ENCODE data around the gene MYL3.

Gene MYL3

GRCh38 chr3:46899151-46900006 is 36.1 kb upstream of the MYL3 start:
- no peak for DNase-seq

- DNase-seq: no peak
Observed at GRCh38 chr3:46898321-46899150, 35.3 kb upstream of the MYL3 start.

GRCh38 chr3:46897829-46898320 is 34.6 kb upstream of the MYL3 start:
- no peak for DNase-seq

DNA sequence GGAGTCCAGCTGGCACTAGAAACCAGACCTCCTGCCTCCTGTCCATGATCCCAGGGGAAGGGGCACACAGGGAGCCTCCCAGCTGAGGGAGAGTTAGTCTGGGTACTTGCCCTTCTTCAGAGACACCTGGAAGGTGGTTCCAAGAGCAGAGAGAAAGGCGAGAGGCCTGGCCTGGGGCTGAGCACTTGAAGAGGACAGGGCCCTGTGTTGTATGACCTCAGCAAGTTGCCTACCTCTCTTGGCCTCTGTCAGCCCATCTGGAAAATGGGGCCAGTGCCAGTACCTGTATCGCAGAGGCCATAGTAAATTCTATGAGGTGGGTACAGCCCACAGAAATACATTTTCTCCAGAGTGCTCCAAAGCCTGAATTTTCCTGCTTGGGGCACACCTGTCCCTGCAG is 33.8 kb upstream of the MYL3 start:
- no peak for DNase-seq

DNA sequence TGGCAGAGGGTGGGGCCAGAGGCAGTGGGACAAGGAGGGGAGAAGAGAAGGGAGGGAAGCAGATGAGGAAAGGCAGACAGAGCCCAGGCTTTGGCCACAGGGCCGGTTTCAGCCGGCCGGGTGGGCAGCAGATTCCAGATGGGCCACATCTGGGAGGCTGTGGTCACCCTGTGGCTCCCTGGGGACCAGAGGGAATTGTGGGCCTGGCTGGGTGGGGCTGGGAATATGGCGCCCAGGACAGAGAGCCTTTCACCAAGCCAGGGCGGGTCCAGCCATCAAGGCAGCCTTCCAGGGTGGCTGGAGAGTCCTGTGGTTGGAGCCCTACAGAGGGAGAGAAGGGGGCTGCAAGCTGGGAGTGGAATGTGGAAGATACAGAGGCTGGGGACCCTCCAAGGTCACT is 33.1 kb upstream of the MYL3 start:
- DNase-seq: no peak

GRCh38 chr3:46895761-46896160 is 32.5 kb upstream of the MYL3 start:
- DNase-seq: no peak

- DNase-seq: peak; percentile 83
Observed at GRCh38 chr3:46895204-46895660, 32.0 kb upstream of the MYL3 start.

GRCh38 chr3:46894256-46894655 is 31.0 kb upstream of the MYL3 start:
- DNase-seq: no peak

DNA sequence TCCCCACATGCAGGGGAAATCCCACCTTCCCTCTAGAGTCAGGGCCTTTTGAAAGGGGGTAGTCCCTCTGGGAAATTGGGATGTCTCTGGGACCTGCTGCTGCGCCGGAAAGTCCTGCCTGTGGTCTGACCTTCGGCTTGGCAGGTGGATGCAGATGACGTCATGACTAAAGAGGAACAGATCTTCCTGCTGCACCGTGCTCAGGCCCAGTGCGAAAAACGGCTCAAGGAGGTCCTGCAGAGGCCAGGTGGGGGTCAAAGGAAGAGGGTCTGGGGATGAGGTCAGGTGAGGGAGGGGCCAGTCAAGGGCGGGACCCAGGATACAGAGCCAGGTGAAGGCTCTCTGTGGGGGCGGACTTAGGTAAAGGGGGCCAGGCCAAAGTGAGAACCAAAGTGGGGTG is 30.5 kb upstream of the MYL3 start:
- DNase-seq: no peak

DNA sequence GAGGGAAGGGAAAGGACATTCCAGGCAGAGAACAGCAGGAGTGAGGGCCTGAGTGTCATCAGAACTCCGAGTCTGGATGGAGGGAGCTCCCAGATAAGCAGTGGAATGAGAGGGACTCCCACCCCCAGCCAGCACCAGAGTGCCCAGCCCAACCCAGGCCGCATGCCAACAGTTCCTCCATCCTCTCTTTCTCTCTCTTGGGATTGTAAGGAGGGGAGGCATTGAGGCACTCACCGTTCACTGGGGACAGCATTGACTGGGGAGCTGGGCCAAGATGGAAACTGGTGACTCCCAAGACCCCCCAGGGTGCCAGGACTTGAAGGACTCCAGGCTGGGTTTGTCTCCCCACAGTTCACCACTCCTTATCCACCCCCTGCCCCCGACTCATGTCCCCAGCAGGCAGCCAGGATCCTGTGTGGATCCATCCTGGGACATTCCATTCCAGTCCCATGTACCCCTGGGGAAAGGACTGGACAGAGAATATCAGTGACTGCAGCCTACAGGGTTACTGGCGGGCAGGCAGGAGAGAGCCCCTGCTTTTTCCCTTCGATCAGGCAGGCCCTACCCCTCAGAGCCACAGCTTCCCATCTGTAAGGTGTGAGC is 30.0 kb upstream of the MYL3 start:
- no peak for DNase-seq

DNA sequence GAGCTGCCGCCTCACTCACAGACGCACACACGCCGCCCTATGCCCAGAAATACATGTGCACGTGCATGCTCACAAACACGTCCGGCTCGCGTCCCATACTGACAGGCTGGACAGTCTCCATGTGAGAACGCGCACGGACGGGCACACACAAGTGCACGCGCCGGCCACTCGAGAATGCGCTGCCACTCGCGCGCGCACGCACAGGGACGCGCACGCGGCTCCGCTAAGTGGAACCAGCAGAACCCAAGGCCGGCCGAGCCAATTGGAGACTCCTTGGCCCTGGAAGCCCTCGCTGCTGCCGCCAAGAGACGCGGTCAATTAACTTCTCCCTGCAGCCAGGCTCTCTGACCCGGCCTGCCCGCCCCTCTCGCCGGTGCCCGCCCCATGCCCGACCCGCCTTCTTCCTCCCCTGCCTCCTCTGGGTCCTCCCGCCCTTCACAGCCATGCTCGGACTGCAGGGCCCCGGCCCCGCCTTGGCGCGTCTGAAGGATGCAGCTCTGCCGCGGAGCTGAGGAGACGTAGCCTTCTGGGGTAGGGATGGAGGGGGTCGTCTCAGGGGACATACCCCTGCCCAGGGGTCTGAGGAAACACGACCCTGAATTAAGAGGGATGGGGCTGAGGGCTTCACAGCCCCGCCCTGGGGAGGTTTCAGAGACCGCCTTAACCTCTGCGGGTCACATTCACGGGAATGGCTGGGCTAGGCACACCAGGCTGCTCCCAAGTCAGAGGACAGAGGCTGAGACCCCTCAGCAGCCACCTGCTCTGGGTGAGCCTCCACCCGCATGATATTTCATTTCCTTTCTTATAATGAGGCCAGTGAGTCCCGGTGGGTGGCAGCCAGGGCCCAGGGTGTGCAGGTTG is 29.3 kb upstream of the MYL3 start:
- DNase-seq: no peak

DNA sequence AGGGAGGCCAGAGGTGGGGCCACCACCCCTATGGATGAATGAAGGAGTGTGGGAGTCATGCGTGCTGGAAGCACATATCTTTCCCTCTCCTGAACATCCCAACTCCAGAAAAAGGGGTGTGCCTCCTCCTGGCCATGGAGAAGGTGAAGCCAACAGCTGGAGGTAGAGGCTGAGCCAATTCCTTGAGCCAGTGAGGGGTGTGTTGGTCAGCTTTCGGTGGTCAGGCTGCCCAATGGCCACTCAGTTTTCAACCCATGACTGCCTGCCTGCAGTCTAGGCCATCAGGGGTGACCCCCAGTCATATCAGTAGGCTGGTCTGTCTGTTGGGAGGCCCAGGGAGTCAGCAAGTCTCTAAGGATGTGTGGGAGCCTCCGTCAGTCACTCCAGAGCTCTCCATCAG is 27.9 kb upstream of the MYL3 start:
- DNase-seq: no peak

- DNase-seq: no peak
Observed at GRCh38 chr3:46890132-46890531, 26.9 kb upstream of the MYL3 start.

- DNase-seq: no peak
Observed at GRCh38 chr3:46889381-46890110, 26.3 kb upstream of the MYL3 start.

DNA sequence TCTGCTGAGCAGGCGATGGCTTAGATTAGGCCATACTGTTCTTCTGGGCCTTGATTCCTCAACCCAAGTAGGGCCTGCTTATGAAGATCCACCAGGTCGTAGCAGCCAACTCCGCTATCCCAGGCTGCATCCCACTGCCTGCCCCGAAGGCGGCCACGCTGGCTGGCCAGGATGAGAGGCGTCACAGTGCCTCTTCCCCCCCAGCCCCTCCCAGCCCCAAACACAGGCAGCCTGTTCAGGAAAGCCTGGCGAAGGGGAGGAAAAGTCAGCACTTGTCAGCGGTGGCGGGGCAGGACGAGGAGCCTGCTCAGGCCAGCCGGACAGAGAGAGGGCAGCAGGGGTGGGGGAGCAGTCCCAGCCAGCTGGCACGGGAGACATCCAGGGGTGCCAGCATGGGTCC is 25.5 kb upstream of the MYL3 start:
- no peak for DNase-seq

- no peak for DNase-seq
Observed at GRCh38 chr3:46887980-46888494, 24.8 kb upstream of the MYL3 start.

GRCh38 chr3:46885612-46886011 is 22.4 kb upstream of the MYL3 start:
- no peak for DNase-seq

GRCh38 chr3:46884929-46885328 is 21.7 kb upstream of the MYL3 start:
- DNase-seq: no peak

DNA sequence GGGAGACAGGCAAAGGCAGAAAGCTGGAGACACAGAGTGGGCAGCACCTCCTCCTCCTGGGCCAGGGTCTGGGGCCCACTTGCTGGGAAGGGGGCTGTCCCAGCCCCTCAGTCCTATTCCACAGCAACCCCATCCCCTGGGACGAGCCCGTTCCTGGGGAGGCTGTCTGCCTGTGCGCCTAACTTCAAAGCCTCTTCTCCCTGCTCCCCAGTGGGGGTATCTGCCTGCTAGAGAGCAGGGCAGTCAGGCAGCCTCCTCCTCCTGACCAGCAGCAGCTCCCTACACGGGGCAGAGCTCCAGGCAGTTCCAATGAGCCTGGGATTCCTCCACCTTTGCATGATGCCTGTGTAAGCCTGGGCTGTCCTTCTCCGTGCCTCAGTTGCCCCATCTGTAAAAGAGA is 21.2 kb upstream of the MYL3 start:
- DNase-seq: no peak

DNA sequence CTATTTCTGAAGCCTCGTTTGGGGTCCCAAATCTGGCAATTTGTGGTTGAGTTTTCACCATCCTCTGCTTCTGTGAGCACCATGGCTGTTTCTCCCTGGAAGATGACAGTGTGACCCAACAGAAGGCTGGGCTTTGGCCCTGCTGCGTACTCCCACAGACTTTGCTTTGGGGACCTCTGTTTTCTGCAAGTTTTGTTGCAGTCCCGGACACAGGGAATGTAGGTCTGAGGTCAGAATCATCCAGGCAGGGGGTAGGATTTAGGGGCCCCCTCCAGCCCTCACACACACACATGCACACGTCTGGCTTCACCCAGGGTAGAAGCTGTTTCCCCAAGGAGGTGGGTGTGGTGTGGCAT is 20.6 kb upstream of the MYL3 start:
- no peak for DNase-seq

DNA sequence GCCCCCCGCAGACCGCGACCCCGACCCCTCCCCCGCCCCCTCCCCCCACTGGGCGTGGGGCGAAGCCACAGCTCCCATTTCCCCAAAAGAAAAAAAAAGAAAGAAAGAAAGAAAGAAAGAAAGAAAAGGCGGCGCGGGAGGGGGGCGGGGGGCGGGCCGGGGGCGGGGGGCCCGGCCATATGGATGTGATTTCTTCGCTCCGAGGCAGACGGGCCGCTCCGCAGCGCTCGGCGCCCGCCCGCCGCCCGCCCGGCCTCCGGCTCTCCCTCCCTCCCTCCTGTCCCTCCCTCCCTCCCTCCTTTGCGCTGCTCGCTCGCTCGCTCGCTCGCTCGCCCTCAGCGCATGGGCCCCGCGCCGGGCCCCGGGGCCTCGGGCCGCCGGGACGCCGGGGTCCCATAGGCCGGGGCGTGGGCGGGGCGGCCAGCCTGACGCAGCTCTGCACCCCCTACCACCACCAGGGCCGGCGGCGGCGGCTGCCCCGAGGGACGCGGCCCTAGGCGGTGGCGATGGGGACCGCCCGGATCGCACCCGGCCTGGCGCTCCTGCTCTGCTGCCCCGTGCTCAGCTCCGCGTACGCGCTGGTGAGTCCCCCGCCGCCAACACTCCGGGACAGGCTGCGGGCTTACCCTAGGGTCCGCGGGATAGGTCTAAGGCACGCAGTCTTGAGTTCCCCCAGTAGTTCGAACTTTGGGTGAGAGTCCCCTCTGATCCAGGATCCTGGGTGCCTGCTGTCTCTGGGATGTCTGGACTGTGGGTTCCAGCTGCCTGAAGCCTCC is 20.0 kb upstream of the MYL3 start:
- DNase-seq: peak; percentile 10

Measured in stimulated activated CD4-positive, alpha-beta T cell treated with anti-CD3 and anti-CD28 coated beads, Interleukin-4, amount 100 ng/mL, for 1 hour (primary cell).